ENCODE measurements around the gene YTHDC1.

DNA sequence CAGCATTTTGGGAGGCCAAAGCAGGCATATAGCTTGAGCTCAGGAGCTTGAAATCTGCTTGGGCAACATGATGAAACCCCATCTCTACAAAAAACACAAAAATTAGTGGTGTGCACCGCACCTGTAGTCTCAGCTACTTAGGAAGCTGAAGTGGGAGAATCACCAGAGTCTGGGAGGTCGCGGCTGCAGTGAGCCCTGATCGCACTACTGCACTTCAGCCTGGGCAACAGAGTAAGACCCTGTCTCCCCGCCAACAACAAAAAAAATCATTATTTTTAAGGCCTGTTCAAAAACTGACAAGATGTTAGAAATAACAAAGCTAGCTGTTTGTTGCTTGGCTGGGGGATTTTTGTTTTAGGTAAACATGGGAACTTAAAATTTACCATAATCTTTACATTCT, 5.1 kb downstream of the YTHDC1 start:
- TF ChIP-seq, protein P1, sequence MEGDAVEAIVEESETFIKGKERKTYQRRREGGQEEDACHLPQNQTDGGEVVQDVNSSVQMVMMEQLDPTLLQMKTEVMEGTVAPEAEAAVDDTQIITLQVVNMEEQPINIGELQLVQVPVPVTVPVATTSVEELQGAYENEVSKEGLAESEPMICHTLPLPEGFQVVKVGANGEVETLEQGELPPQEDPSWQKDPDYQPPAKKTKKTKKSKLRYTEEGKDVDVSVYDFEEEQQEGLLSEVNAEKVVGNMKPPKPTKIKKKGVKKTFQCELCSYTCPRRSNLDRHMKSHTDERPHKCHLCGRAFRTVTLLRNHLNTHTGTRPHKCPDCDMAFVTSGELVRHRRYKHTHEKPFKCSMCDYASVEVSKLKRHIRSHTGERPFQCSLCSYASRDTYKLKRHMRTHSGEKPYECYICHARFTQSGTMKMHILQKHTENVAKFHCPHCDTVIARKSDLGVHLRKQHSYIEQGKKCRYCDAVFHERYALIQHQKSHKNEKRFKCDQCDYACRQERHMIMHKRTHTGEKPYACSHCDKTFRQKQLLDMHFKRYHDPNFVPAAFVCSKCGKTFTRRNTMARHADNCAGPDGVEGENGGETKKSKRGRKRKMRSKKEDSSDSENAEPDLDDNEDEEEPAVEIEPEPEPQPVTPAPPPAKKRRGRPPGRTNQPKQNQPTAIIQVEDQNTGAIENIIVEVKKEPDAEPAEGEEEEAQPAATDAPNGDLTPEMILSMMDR (conservative IDR thresholded peaks at IDR 0.05; ENCODE audit: low read length), result no peak
- no peak for TF ChIP-seq EZH2phosphoT487 (IDR thresholded peaks at IDR 0.05; ENCODE audit: borderline replicate concordance)

Data from Loucy (cell line).